SK-N-DZ (cell line): ENCODE measurements around the gene ASTN1. TPM values are rescaled to one million over a fixed set of nuclear protein-coding genes. Genes with fewer than 3 reads are reported as not detected.
A peak's percentile ranks its signal among the peaks of the same experiment; 100 is the strongest.

Experiments
- DNase-seq: peaks from one replicate; pipeline ENCODE4 v3.0.0-alpha.2; 2015; ENCODE audit warnings: low spot score
- polyA plus RNA-seq, 2 experiments: library from polyadenylated mRNA; depleted of rRNA; stranded (reverse); fragments of >200 nt; gene quantifications; 2 replicates each; pipeline ENCODE4 v1.2.3, GENCODE V29; 2014

The ASTN1 gene
- polyA plus RNA-seq (2014; cell fraction: cytosol; rRNA removed) = 8.3 and 9.7 TPM in 2 replicates
- polyA plus RNA-seq (2014; cell fraction: nucleus; rRNA removed) = 5.8 and 8.2 TPM in 2 replicates

- peak; percentile 51 for DNase-seq
These were observed at the start of gene ASTN1 for GRCh38 chr1:177164380-177165068. TSS of gene ASTN1 (minus strand) at chr1:177164712. CDS start at chr1:177164676, 36 bp downstream.

GRCh38 chr1:177211231-177211630 is 46.7 kb upstream of the ASTN1 start:
- DNase-seq = no peak

- DNase-seq = no peak
These were observed 45.6 kb upstream of the ASTN1 start for GRCh38 chr1:177210071-177210470.

GRCh38 chr1:177209357-177209756 is 44.8 kb upstream of the ASTN1 start:
- no peak for DNase-seq

GRCh38 chr1:177208920-177209319 is 44.4 kb upstream of the ASTN1 start:
- no peak for DNase-seq

- no peak for DNase-seq
These were observed 42.4 kb upstream of the ASTN1 start for GRCh38 chr1:177206831-177207355.

GRCh38 chr1:177200290-177200689 is 35.8 kb upstream of the ASTN1 start:
- DNase-seq = no peak

- no peak for DNase-seq
These were observed 33.7 kb upstream of the ASTN1 start for GRCh38 chr1:177198243-177198642.

- no peak for DNase-seq
These were observed 25.9 kb upstream of the ASTN1 start for GRCh38 chr1:177190308-177190970.

GRCh38 chr1:177186639-177187038 is 22.1 kb upstream of the ASTN1 start:
- DNase-seq = no peak

- no peak for DNase-seq
These were observed 20.7 kb upstream of the ASTN1 start for GRCh38 chr1:177185209-177185608.

GRCh38 chr1:177183836-177184235 is 19.3 kb upstream of the ASTN1 start:
- no peak for DNase-seq

GRCh38 chr1:177181631-177182291 is 17.2 kb upstream of the ASTN1 start:
- DNase-seq = peak; percentile 77

GRCh38 chr1:177181280-177181630 is 16.7 kb upstream of the ASTN1 start:
- DNase-seq = no peak

- DNase-seq = no peak
These were observed 10.6 kb upstream of the ASTN1 start for GRCh38 chr1:177174921-177175634.

- DNase-seq = no peak
These were observed 9.5 kb upstream of the ASTN1 start for GRCh38 chr1:177173976-177174375.

GRCh38 chr1:177172866-177173265 is 8.4 kb upstream of the ASTN1 start:
- DNase-seq = no peak

- no peak for DNase-seq
These were observed 7.8 kb upstream of the ASTN1 start for GRCh38 chr1:177172272-177172671.

GRCh38 chr1:177171536-177172123 is 7.1 kb upstream of the ASTN1 start:
- no peak for DNase-seq

- DNase-seq = peak; percentile 80
These were observed 6.4 kb upstream of the ASTN1 start, which contains the start of gene BRINP2 for GRCh38 chr1:177170756-177171535. TSS of gene BRINP2 (plus strand) at chr1:177170958. CDS start at chr1:177229877, 58,919 bp downstream.
